SK-N-MC (cell line): Measurements from ENCODE around the gene RHCE.
"Not testable (repeated sequence)": the region's sequence is repeated elsewhere in the genome, so short reads cannot be mapped to it uniquely, and the experiment has no call there.

Experiments
- DNase-seq: peaks from one replicate; pipeline ENCODE4 v3.0.0-alpha.2; 2011; ENCODE audit warnings: low read depth, low spot score
- H3K27ac ChIP-seq: fragments of 200-600 bp; sonication (generic); 2 replicates; pipeline ENCODE4 v1.5.1; 2016; ENCODE audit warnings: mixed run types
- H3K36me3 ChIP-seq: fragments of 200-600 bp; sonication (generic); 2 replicates; pipeline ENCODE4 v1.6.1; 2017; ENCODE audit warnings: antibody characterized with exemption, low read length, mixed read lengths; ENCODE audit not compliant: insufficient read depth
- H3K4me3 ChIP-seq: fragments of 200-600 bp; sonication (generic); 2 replicates; pipeline ENCODE4 v1.5.1; 2016
- H3K9ac ChIP-seq: fragments of 200-600 bp; sonication (generic); 2 replicates; pipeline ENCODE4 v1.8.0; 2017; ENCODE audit warnings: mixed run types, mixed read lengths; ENCODE audit not compliant: insufficient read length
- H3K9me3 ChIP-seq: fragments of 200-600 bp; sonication (generic); 2 replicates; pipeline ENCODE4 v1.6.1; 2017; ENCODE audit warnings: low read depth, mild to moderate bottlenecking, antibody characterized with exemption, low read length, moderate library complexity, mixed read lengths
- EZH2 ChIP-seq: fragments of 200-600 bp; sonication (generic); IDR thresholded peaks from one replicate; pipeline ENCODE4 v1.6.1; 2017; ENCODE audit warnings: antibody characterized with exemption
- FOXP2 ChIP-seq: optimal IDR thresholded peaks from 2 replicates; pipeline ENCODE3; 2011; ENCODE audit warnings: mild to moderate bottlenecking, moderate library complexity; ENCODE audit not compliant: insufficient read depth; ENCODE audit errors: extremely low read length, control extremely low read depth
- POLR2AphosphoS5 ChIP-seq: IDR thresholded peaks from 2 replicates; pipeline ENCODE4 v1.6.1; 2012; ENCODE audit warnings: mild to moderate bottlenecking, low read depth, low read length, borderline replicate concordance

Gene RHCE

GRCh38 chr1:25430967-25431881 lies 10.6 kb upstream of the RHCE start:
- Histone ChIP-seq H3K27ac (no peak overlapping the region; the same call in 1 of the 2 replicates), H3K9me3 (no peaks in the 10 kb centered on the region), H3K4me3 (peak overlapping the region; percentile 80), H3K9ac (peak overlapping the region; percentile 74), H3K36me3 (no peaks in the 10 kb centered on the region)
- no peak for TF ChIP-seq FOXP2
- no peak for TF ChIP-seq POLR2AphosphoS5
- TF ChIP-seq EZH2 = no peak
- DNase-seq = no peak

GRCh38 chr1:25430073-25430966 lies 9.7 kb upstream of the RHCE start, which contains the start of gene MACO1:
Gene MACO1, plus strand, starts transcription at chr1:25430897. Its CDS starts 202 bp downstream, at chr1:25431099.
- Histone ChIP-seq H3K27ac (no peak within 1 kb of the TSS; the same call in 1 of the 2 replicates), H3K9ac (peak within 1 kb of the TSS; percentile 82), H3K36me3 (no peaks in the 10 kb centered on the region), H3K9me3 (no peaks in the 10 kb centered on the region), H3K4me3 (peak within 1 kb of the TSS; percentile 80)
- TF ChIP-seq POLR2AphosphoS5 = peak; percentile 54; the same call in 1 of the 2 replicates
- no peak for TF ChIP-seq EZH2
- DNase-seq = peak; percentile 96

- Histone ChIP-seq H3K9ac (no peak overlapping the region), H3K36me3 (no peaks in the 10 kb centered on the region), H3K27ac (no peak overlapping the region), H3K4me3 (no peak overlapping the region), H3K9me3 (no peaks in the 10 kb centered on the region)
- DNase-seq = no peak
- TF ChIP-seq POLR2AphosphoS5 (no peak), EZH2 (no peak), FOXP2 (no peak)
Observed at GRCh38 chr1:25428475-25429166, 8.0 kb upstream of the RHCE start.

DNA sequence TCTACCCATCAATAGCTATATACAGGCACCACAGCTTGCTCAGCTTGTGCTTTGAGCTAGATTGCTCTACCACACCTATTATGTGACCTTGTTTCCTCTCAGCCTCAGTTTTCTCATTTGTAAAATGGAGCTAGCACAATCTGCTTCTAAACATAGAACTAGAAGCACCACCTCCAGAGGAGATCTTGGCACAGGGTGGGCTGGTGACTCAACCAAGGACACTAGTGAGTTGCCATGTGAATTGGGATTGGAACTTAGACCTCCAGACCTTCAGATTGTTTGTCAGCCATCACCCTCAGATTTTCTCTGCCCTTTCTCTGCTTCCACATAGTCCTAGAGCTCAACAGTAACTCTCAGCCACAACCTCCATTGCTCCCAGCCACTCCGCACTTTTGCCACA lies 7.1 kb upstream of the RHCE start:
- Histone ChIP-seq H3K9me3 (no peaks in the 10 kb centered on the region), H3K4me3 (no peak overlapping the region), H3K36me3 (no peaks in the 10 kb centered on the region), H3K27ac (no peak overlapping the region), H3K9ac (no peak overlapping the region)
- TF ChIP-seq POLR2AphosphoS5 (no peak), FOXP2 (no peak), EZH2 (no peak)
- no peak for DNase-seq

- no peaks in the 10 kb centered on the region for H3K36me3 ChIP-seq
- H3K4me3 ChIP-seq = no peak overlapping the region
- no peaks in the 10 kb centered on the region for H3K9me3 ChIP-seq
- no peak overlapping the region for H3K9ac ChIP-seq
- no peak for TF ChIP-seq FOXP2
- no peak for TF ChIP-seq POLR2AphosphoS5
- TF ChIP-seq EZH2 = no peak
- no peak overlapping the region for H3K27ac ChIP-seq
- no peak for DNase-seq
Observed at GRCh38 chr1:25425098-25426085, 4.8 kb upstream of the RHCE start.

DNA sequence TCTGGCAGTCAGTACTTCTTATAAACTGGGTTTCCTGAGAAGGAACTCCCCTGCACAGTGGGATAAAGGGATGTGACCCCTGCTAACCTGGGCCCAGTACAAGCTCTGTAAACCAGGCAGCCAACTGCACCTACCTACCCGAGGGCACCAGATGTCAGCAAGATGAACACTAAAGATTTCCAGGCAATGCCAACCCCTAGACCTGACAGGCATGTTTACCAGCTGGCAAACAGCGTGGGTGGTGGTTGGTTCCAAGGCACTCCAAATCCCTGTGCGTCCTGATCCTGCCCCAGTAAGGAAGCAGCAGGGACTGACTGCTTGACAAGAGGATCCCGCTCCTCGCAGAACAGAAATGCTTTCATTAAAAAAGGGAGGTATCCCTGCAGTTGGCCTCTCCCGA lies 2.6 kb upstream of the RHCE start:
- H3K4me3 ChIP-seq, H3K9me3 ChIP-seq, H3K9ac ChIP-seq, DNase-seq, H3K27ac ChIP-seq, H3K36me3 ChIP-seq: not testable (repeated sequence)

GRCh38 chr1:25419339-25419738 lies 1.3 kb downstream of the RHCE start:
- not testable (repeated sequence) for DNase-seq, H3K9ac ChIP-seq, H3K27ac ChIP-seq, H3K9me3 ChIP-seq, H3K36me3 ChIP-seq, H3K4me3 ChIP-seq

GRCh38 chr1:25417280-25417679 lies 3.3 kb downstream of the RHCE start:
- H3K4me3 ChIP-seq, H3K9ac ChIP-seq, H3K9me3 ChIP-seq, H3K36me3 ChIP-seq, DNase-seq, H3K27ac ChIP-seq: not testable (repeated sequence)

- not testable (repeated sequence) for DNase-seq, H3K27ac ChIP-seq, H3K9ac ChIP-seq, H3K36me3 ChIP-seq, H3K4me3 ChIP-seq, H3K9me3 ChIP-seq
Observed at GRCh38 chr1:25414578-25414977, 6.0 kb downstream of the RHCE start.

GRCh38 chr1:25414157-25414556 lies 6.5 kb downstream of the RHCE start:
- H3K9me3 ChIP-seq, H3K36me3 ChIP-seq, DNase-seq, H3K27ac ChIP-seq, H3K9ac ChIP-seq, H3K4me3 ChIP-seq: not testable (repeated sequence)
